Neural crest cell (in vitro differentiated cells): ENCODE measurements around the gene ABCC12. TPM values are rescaled to one million over a fixed set of nuclear protein-coding genes. Genes with fewer than 3 reads are reported as not detected.

Experiments
- DNase-seq: peaks from one replicate; pipeline ENCODE4 v3.0.0; 2021; ENCODE audit warnings: low read depth, mixed read lengths, low spot score
- H3K27ac Mint-ChIP-seq: one replicate; pipeline ENCODE4 v1.8.0; 2021; ENCODE audit warnings: mild to moderate bottlenecking, mixed read lengths; ENCODE audit not compliant: unreplicated experiment
- H3K27me3 Mint-ChIP-seq: 2 replicates; pipeline ENCODE4 v1.8.0; 2021; ENCODE audit warnings: low read depth, mild to moderate bottlenecking, mixed read lengths
- H3K36me3 Mint-ChIP-seq: 2 replicates; pipeline ENCODE4 v1.8.0; 2021; ENCODE audit warnings: low read depth, mild to moderate bottlenecking, mixed read lengths
- H3K4me1 Mint-ChIP-seq: 2 replicates; pipeline ENCODE4 v1.8.0; 2021; ENCODE audit warnings: mixed read lengths
- H3K4me3 Mint-ChIP-seq: one replicate; pipeline ENCODE4 v1.8.0; 2021; ENCODE audit warnings: mild to moderate bottlenecking, mixed read lengths
- H3K9me3 Mint-ChIP-seq: 2 replicates; pipeline ENCODE4 v1.8.0; 2021; ENCODE audit warnings: mixed read lengths
- CTCF ChIP-seq: fragments of 200-600 bp; sonication (generic); conservative IDR thresholded peaks from 2 replicates; pipeline ENCODE4 v1.5.0; 2021; ENCODE audit warnings: antibody characterized with exemption, mild to moderate bottlenecking
- total RNA-seq: library from RNA; stranded (reverse); gene quantifications from 2 replicates; pipeline ENCODE4 v1.2.1, GENCODE V29; 2021

Gene ABCC12
- total RNA-seq, 1 donor from 2014 or later, result 0.07 TPM

- Mint-ChIP-seq H3K9me3 (no peaks in the 10 kb centered on the region), H3K27me3 (no peaks in the 10 kb centered on the region), H3K4me1 (peaks cover 18% of the 10 kb centered on the region), H3K4me3 (no peak overlapping the region), H3K27ac (no peak overlapping the region), H3K36me3 (no peaks in the 10 kb centered on the region)
- no peak for TF ChIP-seq CTCF
- no peak for DNase-seq
These were observed 7.1 kb upstream of the ABCC12 start for GRCh38 chr16:48162839-48163410.

- Mint-ChIP-seq H3K27me3 (no peaks in the 10 kb centered on the region), H3K4me1 (peaks cover 21% of the 10 kb centered on the region), H3K9me3 (no peaks in the 10 kb centered on the region), H3K36me3 (no peaks in the 10 kb centered on the region), H3K4me3 (no peak overlapping the region), H3K27ac (peak overlapping the region; percentile 36)
- DNase-seq, result no peak
- TF ChIP-seq CTCF, result no peak
These were observed 6.1 kb upstream of the ABCC12 start for GRCh38 chr16:48161906-48162305.

GRCh38 chr16:48160575-48160974 lies 4.8 kb upstream of the ABCC12 start:
- Mint-ChIP-seq H3K36me3 (no peaks in the 10 kb centered on the region), H3K27ac (no peak overlapping the region), H3K9me3 (no peaks in the 10 kb centered on the region), H3K27me3 (no peaks in the 10 kb centered on the region), H3K4me3 (no peak overlapping the region), H3K4me1 (peaks cover 21% of the 10 kb centered on the region)
- no peak for DNase-seq
- TF ChIP-seq CTCF, result no peak

GRCh38 chr16:48158296-48158695 lies 2.5 kb upstream of the ABCC12 start:
- Mint-ChIP-seq H3K4me1 (peaks cover 14% of the 10 kb centered on the region), H3K4me3 (no peak overlapping the region), H3K9me3 (no peaks in the 10 kb centered on the region), H3K27ac (no peak overlapping the region), H3K27me3 (no peaks in the 10 kb centered on the region), H3K36me3 (no peaks in the 10 kb centered on the region)
- no peak for TF ChIP-seq CTCF
- DNase-seq, result no peak

GRCh38 chr16:48157794-48158193 lies 2.0 kb upstream of the ABCC12 start:
- H3K27ac Mint-ChIP-seq, result no peak overlapping the region
- H3K36me3 Mint-ChIP-seq, result no peaks in the 10 kb centered on the region
- no peaks in the 10 kb centered on the region for H3K27me3 Mint-ChIP-seq
- no peak overlapping the region for H3K4me3 Mint-ChIP-seq
- DNase-seq, result no peak
- H3K9me3 Mint-ChIP-seq, result no peaks in the 10 kb centered on the region
- H3K4me1 Mint-ChIP-seq, result peaks cover 10% of the 10 kb centered on the region
- TF ChIP-seq CTCF, result no peak

GRCh38 chr16:48157302-48157701 lies 1.5 kb upstream of the ABCC12 start:
- no peak for DNase-seq
- H3K27me3 Mint-ChIP-seq, result no peaks in the 10 kb centered on the region
- H3K36me3 Mint-ChIP-seq, result no peaks in the 10 kb centered on the region
- no peak overlapping the region for H3K27ac Mint-ChIP-seq
- no peaks in the 10 kb centered on the region for H3K9me3 Mint-ChIP-seq
- no peak overlapping the region for H3K4me3 Mint-ChIP-seq
- peaks cover 10% of the 10 kb centered on the region for H3K4me1 Mint-ChIP-seq
- no peak for TF ChIP-seq CTCF
